Vagina (tissue), 2 donors: ENCODE measurements around the gene FHL2.

Experiments used
- POLR2A ChIP-seq, 2 donors: fragments of 450-650 bp; IDR thresholded peaks; one replicate each; pipeline ENCODE4 v1.6.1; 2017; ENCODE audit warnings: antibody characterized with exemption in 2 of 2, mild to moderate bottlenecking in 2 of 2, moderate library complexity in 2 of 2
- TF ChIP-seq, protein P1 (sequence below), 3 experiments: fragments of 450-650 bp in 2 of 3; fragments of 200-600 bp in 1 of 3; sonication (generic) in 1 of 3; IDR thresholded peaks; one replicate each; pipeline ENCODE4 v1.5.1; 2017 to 2019; ENCODE audit warnings: antibody characterized with exemption in 3 of 3, mild to moderate bottlenecking in 2 of 3, moderate library complexity in 2 of 3

DNA sequence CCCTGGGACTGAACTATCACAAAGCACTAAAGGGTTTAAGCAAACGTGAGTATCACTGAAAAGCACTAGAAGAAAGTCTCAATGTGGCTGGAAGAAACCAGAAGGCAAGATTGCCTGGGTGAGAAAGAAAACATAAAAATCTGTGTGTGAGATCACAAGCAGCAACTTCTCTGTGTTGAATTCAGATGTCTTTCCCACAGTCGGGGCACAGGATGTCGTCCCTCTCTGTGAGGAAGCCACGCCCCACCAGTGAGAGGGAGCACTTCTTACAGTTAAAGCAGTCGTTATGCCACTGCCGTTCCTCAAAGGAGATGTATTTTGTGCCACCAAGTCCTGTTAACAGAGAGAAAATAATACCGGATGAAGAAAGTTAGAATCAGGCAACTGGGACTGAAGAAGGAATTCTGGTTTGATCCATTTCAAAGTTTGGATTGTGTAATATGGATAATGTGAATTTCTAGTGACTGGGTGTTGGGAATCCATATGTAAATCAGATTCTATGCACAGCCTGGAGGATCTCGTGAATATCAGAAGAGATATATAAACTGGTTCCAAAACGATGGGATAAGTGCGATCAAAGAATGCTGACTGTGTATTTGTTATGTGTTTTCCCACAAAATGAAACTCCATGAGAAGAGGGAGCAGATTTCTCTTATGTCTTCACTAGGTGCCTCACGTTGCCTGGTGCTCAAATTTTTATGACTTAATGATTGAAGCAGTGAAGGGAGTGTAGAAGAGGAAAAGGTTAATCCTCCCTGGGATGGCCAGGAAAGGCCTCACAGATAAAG, 37.6 kb downstream of the FHL2 start:
- TF ChIP-seq, protein P1, sequence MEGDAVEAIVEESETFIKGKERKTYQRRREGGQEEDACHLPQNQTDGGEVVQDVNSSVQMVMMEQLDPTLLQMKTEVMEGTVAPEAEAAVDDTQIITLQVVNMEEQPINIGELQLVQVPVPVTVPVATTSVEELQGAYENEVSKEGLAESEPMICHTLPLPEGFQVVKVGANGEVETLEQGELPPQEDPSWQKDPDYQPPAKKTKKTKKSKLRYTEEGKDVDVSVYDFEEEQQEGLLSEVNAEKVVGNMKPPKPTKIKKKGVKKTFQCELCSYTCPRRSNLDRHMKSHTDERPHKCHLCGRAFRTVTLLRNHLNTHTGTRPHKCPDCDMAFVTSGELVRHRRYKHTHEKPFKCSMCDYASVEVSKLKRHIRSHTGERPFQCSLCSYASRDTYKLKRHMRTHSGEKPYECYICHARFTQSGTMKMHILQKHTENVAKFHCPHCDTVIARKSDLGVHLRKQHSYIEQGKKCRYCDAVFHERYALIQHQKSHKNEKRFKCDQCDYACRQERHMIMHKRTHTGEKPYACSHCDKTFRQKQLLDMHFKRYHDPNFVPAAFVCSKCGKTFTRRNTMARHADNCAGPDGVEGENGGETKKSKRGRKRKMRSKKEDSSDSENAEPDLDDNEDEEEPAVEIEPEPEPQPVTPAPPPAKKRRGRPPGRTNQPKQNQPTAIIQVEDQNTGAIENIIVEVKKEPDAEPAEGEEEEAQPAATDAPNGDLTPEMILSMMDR (IDR thresholded peaks at IDR 0.05), result no peak
- no peak for TF ChIP-seq POLR2A (IDR thresholded peaks at IDR 0.05)
